SK-N-SH treated with all-trans-retinoic acid at 6 μM for 48 hours (cell line): ENCODE data around the gene HTD2.

ENCODE experiments used
- ATAC-seq: fragments of 200-7000 bp; cut with Tn5 transposase; 3 replicates; pipeline ENCODE4 v1.9.1; 2020; ENCODE audit warnings: mild to moderate bottlenecking, moderate library complexity
- ARNTL ChIP-seq: fragments of 450-650 bp; formaldehyde crosslinking; IDR thresholded peaks from 2 replicates; pipeline ENCODE4 v1.5.0; 2020; ENCODE audit warnings: low read depth, mild to moderate bottlenecking, moderate library complexity, borderline replicate concordance
- BACH2 ChIP-seq: fragments of 250-450 bp; sonication (Bioruptor Pico); IDR thresholded peaks from 2 replicates; pipeline ENCODE4 v1.9.0; 2021; ENCODE audit warnings: mild to moderate bottlenecking, borderline replicate concordance
- CREB5 ChIP-seq: fragments of 250-450 bp; sonication (Bioruptor Pico); IDR thresholded peaks from 2 replicates; pipeline ENCODE4 v1.5.1; 2020; ENCODE audit warnings: low read depth, mild to moderate bottlenecking, moderate library complexity
- CSDC2 ChIP-seq: fragments of 250-450 bp; sonication (Bioruptor Pico); IDR thresholded peaks from 2 replicates; pipeline ENCODE4 v1.5.0; 2020; ENCODE audit warnings: mild to moderate bottlenecking, moderate library complexity
- ESRRG ChIP-seq: fragments of 250-450 bp; sonication (Bioruptor Pico); IDR thresholded peaks from 2 replicates; pipeline ENCODE4 v1.6.1; 2021; ENCODE audit warnings: mild to moderate bottlenecking
- GLIS3 ChIP-seq: fragments of 250-450 bp; sonication (Bioruptor Pico); IDR thresholded peaks from 2 replicates; pipeline ENCODE4 v1.5.0; 2020; ENCODE audit warnings: mild to moderate bottlenecking, moderate library complexity
- ISL1 ChIP-seq: fragments of 250-450 bp; sonication (Bioruptor Pico); IDR thresholded peaks from 2 replicates; pipeline ENCODE4 v2.1.2; 2022; ENCODE audit warnings: mild to moderate bottlenecking, moderate library complexity
- OSR1 ChIP-seq: fragments of 250-450 bp; sonication (Bioruptor Pico); IDR thresholded peaks from 2 replicates; pipeline ENCODE4 v1.8.0; 2022; ENCODE audit warnings: moderate library complexity, mild to moderate bottlenecking, inconsistent platforms
- PATZ1 ChIP-seq: fragments of 250-450 bp; sonication (Bioruptor Pico); IDR thresholded peaks from 2 replicates; pipeline ENCODE4 v1.8.0; 2020; ENCODE audit warnings: mild to moderate bottlenecking, moderate library complexity, borderline replicate concordance
- PPARA ChIP-seq: fragments of 250-450 bp; sonication (Bioruptor Pico); IDR thresholded peaks from 2 replicates; pipeline ENCODE4 v1.5.0; 2020; ENCODE audit warnings: mild to moderate bottlenecking, borderline replicate concordance
- RARB ChIP-seq: fragments of 250-450 bp; sonication (Bioruptor Pico); IDR thresholded peaks from 2 replicates; pipeline ENCODE4 v1.8.0; 2021; ENCODE audit warnings: mild to moderate bottlenecking, moderate library complexity
- TCF4 ChIP-seq: fragments of 250-450 bp; sonication (Bioruptor Pico); IDR thresholded peaks from 2 replicates; pipeline ENCODE4 v1.8.0; 2021; ENCODE audit warnings: mild to moderate bottlenecking, moderate library complexity, borderline replicate concordance
- TOX ChIP-seq: fragments of 250-450 bp; sonication (Bioruptor Pico); IDR thresholded peaks from 2 replicates; pipeline ENCODE4 v1.8.0; 2021; ENCODE audit warnings: mild to moderate bottlenecking, moderate library complexity, borderline replicate concordance
- ZC3H10 ChIP-seq: fragments of 250-450 bp; sonication (Bioruptor Pico); IDR thresholded peaks from 2 replicates; pipeline ENCODE4 v1.5.1; 2021; ENCODE audit warnings: mild to moderate bottlenecking, moderate library complexity
- ZFP3 ChIP-seq: fragments of 250-450 bp; sonication (Bioruptor Pico); IDR thresholded peaks from 2 replicates; pipeline ENCODE4 v1.5.0; 2020; ENCODE audit warnings: mild to moderate bottlenecking, moderate library complexity
- ZFP30 ChIP-seq: fragments of 450-650 bp; formaldehyde crosslinking; IDR thresholded peaks from 2 replicates; pipeline ENCODE4 v1.5.0; 2022; ENCODE audit warnings: mild to moderate bottlenecking, moderate library complexity
- ZNF565 ChIP-seq: fragments of 450-650 bp; formaldehyde crosslinking; conservative IDR thresholded peaks from 2 replicates; pipeline ENCODE4 v1.5.0; 2020; ENCODE audit warnings: low read depth, mild to moderate bottlenecking, moderate library complexity
- ZNF70 ChIP-seq: fragments of 450-650 bp; formaldehyde crosslinking; IDR thresholded peaks from 2 replicates; pipeline ENCODE4 v1.5.0; 2020; ENCODE audit warnings: mild to moderate bottlenecking, moderate library complexity
- ZNF8 ChIP-seq: fragments of 450-650 bp; formaldehyde crosslinking; IDR thresholded peaks from 2 replicates; pipeline ENCODE4 v1.5.0; 2020; ENCODE audit warnings: mild to moderate bottlenecking, moderate library complexity
- TF ChIP-seq, protein P1 (sequence below): fragments of 250-450 bp; sonication (Bioruptor Pico); IDR thresholded peaks from 2 replicates; pipeline ENCODE4 v1.5.1; 2021; ENCODE audit warnings: mild to moderate bottlenecking, moderate library complexity
- TF ChIP-seq, protein P2 (sequence below): fragments of 250-450 bp; sonication (Bioruptor Pico); IDR thresholded peaks from 2 replicates; pipeline ENCODE4 v1.8.0; 2021; ENCODE audit warnings: low read depth, mild to moderate bottlenecking, moderate library complexity, borderline replicate concordance

HTD2 gene

GRCh38 chr3:58293516-58293915 is 12.8 kb upstream of the HTD2 start:
- no peak for TF ChIP-seq ZNF70
- TF ChIP-seq ZFP3 (CRISPR knock-in tag) = no peak
- no peak for TF ChIP-seq GLIS3 (CRISPR knock-in tag)
- TF ChIP-seq, protein P1, sequence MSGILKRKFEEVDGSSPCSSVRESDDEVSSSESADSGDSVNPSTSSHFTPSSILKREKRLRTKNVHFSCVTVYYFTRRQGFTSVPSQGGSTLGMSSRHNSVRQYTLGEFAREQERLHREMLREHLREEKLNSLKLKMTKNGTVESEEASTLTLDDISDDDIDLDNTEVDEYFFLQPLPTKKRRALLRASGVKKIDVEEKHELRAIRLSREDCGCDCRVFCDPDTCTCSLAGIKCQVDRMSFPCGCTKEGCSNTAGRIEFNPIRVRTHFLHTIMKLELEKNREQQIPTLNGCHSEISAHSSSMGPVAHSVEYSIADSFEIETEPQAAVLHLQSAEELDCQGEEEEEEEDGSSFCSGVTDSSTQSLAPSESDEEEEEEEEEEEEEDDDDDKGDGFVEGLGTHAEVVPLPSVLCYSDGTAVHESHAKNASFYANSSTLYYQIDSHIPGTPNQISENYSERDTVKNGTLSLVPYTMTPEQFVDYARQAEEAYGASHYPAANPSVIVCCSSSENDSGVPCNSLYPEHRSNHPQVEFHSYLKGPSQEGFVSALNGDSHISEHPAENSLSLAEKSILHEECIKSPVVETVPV (CRISPR knock-in tag) = no peak
- TF ChIP-seq ESRRG (CRISPR knock-in tag) = no peak
- TF ChIP-seq ZFP30 (CRISPR knock-in tag) = no peak
- no peak for TF ChIP-seq PPARA (CRISPR knock-in tag)
- no peak for TF ChIP-seq ISL1 (CRISPR knock-in tag)
- TF ChIP-seq PATZ1 (CRISPR knock-in tag) = no peak
- no peak for TF ChIP-seq ZNF8 (CRISPR knock-in tag)
- no peak for TF ChIP-seq BACH2 (CRISPR knock-in tag)
- no peak for TF ChIP-seq CSDC2 (CRISPR knock-in tag)
- no peak for TF ChIP-seq ZC3H10 (CRISPR knock-in tag)
- ATAC-seq = no peak

GRCh38 chr3:58296269-58296668 is 10.1 kb upstream of the HTD2 start:
- no peak for ATAC-seq
- TF ChIP-seq ZNF70 = no peak

GRCh38 chr3:58296843-58297242 is 9.5 kb upstream of the HTD2 start:
- ATAC-seq = no peak
- TF ChIP-seq ZFP30 (CRISPR knock-in tag) = no peak
- TF ChIP-seq PATZ1 (CRISPR knock-in tag) = no peak
- no peak for TF ChIP-seq OSR1 (CRISPR knock-in tag)
- TF ChIP-seq, protein P2, sequence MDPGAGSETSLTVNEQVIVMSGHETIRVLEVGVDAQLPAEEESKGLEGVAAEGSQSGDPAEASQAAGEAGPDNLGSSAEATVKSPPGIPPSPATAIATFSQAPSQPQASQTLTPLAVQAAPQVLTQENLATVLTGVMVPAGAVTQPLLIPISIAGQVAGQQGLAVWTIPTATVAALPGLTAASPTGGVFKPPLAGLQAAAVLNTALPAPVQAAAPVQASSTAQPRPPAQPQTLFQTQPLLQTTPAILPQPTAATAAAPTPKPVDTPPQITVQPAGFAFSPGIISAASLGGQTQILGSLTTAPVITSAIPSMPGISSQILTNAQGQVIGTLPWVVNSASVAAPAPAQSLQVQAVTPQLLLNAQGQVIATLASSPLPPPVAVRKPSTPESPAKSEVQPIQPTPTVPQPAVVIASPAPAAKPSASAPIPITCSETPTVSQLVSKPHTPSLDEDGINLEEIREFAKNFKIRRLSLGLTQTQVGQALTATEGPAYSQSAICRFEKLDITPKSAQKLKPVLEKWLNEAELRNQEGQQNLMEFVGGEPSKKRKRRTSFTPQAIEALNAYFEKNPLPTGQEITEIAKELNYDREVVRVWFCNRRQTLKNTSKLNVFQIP = no peak
- TF ChIP-seq GLIS3 (CRISPR knock-in tag) = no peak
- no peak for TF ChIP-seq ESRRG (CRISPR knock-in tag)
- no peak for TF ChIP-seq ZNF8 (CRISPR knock-in tag)
- TF ChIP-seq CSDC2 (CRISPR knock-in tag) = no peak
- no peak for TF ChIP-seq PPARA (CRISPR knock-in tag)
- TF ChIP-seq, all 23 proteins: peak for 0

GRCh38 chr3:58298190-58298589 is 8.1 kb upstream of the HTD2 start:
- TF ChIP-seq ZFP30 (CRISPR knock-in tag) = no peak
- no peak for TF ChIP-seq ZNF565 (CRISPR knock-in tag)
- no peak for TF ChIP-seq TOX (CRISPR knock-in tag)
- TF ChIP-seq ESRRG (CRISPR knock-in tag) = no peak
- TF ChIP-seq ZNF70 = no peak
- no peak for TF ChIP-seq PATZ1 (CRISPR knock-in tag)
- no peak for ATAC-seq

DNA sequence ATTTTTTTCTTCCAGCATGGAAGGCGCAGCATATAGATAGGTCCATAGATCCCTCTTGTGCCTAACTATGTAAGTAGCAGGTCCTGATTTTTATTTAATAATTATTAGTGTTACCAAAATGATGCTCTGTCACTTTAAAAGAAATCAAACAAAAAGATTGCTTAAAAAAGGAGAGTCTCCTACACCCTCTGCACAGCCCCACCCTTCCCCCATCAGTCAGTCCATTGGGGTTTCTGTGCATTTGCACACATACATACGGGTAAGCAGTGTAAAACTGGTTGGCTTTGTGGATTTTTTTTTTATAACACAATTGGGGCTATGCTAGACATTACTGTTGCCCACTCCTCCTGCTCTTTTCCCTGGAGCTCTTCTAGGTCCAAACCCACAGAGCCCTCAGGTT is 7.2 kb upstream of the HTD2 start:
- no peak for ATAC-seq
- TF ChIP-seq ISL1 (CRISPR knock-in tag) (no peak), CREB5 (CRISPR knock-in tag) (no peak), TOX (CRISPR knock-in tag) (no peak), RARB (CRISPR knock-in tag) (no peak), CSDC2 (CRISPR knock-in tag) (no peak), ZNF8 (CRISPR knock-in tag) (no peak), PPARA (CRISPR knock-in tag) (no peak), ARNTL (CRISPR knock-in tag) (no peak), OSR1 (CRISPR knock-in tag) (no peak), ZFP3 (CRISPR knock-in tag) (no peak), TCF4 (no peak), BACH2 (CRISPR knock-in tag) (no peak)
- TF ChIP-seq, protein P1 (CRISPR knock-in tag) = no peak
